Cerebellar nuclear complex (tissue), 1 donor: Measurements from ENCODE around the gene MAGEF1.

Experiments used
- DNase-seq, 2 experiments: peaks; one replicate each; lab custom pipeline; 2025; lab: John Stamatoyannopoulos, UW

The MAGEF1 gene

GRCh38 chr3:184669578-184669977 is 42.3 kb downstream of the MAGEF1 start:
- DNase-seq, result no peak

- no peak for DNase-seq
These were observed 45.4 kb downstream of the MAGEF1 start for GRCh38 chr3:184666442-184666841.

- no peak for DNase-seq
These were observed 46.8 kb downstream of the MAGEF1 start for GRCh38 chr3:184665101-184665500.

GRCh38 chr3:184663756-184664155 is 48.1 kb downstream of the MAGEF1 start:
- no peak for DNase-seq

- DNase-seq, result no peak
These were observed 48.5 kb downstream of the MAGEF1 start for GRCh38 chr3:184663356-184663755.

- DNase-seq, result no peak
These were observed 49.7 kb downstream of the MAGEF1 start for GRCh38 chr3:184662187-184662586.

GRCh38 chr3:184660931-184661330 is 50.9 kb downstream of the MAGEF1 start:
- DNase-seq, result no peak
